ENCODE data around the gene PEAR1. TPM values are rescaled to one million over a fixed set of nuclear protein-coding genes. Genes with fewer than 3 reads are reported as not detected.
A peak's percentile ranks its signal among the peaks of the same experiment; 100 is the strongest.

PEAR1 gene
- total RNA-seq, 2 donors from 2014 or later, result 14.5 to 14.6 TPM

DNA sequence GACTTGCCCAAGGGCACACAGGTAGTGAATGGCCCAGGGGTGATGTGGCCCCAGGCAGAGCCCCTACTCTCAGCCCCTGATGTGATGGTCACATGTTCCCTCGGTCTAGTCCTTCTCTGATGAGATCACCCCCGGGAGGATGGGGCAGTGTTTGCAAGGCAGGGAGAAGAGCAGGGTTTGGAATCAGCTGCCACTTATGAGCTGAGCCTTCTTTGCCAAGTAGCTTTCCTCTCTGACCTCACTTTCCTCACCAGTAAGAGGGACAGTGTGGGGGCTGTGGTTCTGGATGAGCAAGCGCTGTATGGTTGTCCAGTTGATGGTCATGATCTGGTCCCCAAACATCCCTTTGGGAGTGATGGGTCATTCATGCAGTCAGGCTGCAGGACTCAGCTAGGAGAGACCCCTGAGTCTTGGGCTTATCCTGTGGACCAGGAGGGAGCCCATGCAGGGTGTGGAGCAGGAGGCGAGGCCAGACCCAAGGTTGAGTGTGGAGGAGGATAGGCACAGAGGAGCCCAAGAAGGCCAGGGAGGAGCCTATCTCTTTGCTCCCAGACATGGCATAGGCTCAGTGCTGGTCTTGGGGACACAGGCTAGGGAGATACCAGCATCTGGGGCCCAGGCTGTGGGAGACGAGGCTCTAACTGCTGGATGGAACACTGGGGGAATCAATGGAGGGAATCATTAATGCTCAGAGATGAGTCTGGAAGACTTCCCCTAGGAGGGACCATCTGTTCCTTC is 15.9 kb upstream of the PEAR1 start:
- no peak for DNase-seq (ENCODE audit: low spot score)
- intact Hi-C loops (cut with DNase I), result no loop called here

DNA sequence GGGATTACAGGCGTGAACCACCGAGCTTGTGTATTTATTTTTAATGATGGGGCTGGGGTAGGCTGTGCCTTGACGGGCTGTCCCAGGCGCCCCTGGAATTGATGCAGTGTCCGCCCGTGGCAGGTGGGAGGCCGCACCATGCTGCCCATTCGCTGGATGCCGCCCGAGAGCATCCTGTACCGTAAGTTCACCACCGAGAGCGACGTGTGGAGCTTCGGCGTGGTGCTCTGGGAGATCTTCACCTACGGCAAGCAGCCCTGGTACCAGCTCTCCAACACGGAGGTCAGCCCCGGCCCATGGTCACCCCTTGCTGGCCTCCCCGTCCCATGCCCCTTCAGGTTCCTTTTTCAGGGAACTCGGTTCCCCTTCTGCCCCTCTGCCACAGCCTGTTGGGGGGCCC is 13.6 kb upstream of the PEAR1 start:
- intact Hi-C loops (cut with DNase I), result loop anchor here (1.0 to 10.0 kb wide), 2 partner anchors 60 to 185 kb away; no protein-coding TSS in a partner anchor

DNA sequence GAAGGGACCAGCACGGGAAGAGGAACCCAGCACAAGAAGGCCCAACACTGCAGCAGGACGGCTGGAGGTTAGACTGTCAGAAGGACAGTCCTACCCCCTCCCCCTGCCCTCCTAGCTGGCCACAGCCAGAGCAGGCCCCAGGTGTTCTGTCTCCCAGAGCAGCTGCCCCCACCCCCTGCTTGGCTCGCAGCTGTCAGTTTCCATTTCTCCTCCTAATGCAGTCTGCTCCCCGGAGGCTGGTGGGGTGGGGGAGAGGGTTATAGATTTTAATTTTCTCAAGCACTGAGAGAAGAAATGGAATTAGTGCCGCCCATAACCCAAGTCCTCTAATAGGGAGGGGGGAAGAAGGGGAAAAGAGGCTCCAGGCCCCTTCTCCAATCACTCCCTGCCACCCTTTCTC is 13.0 kb upstream of the PEAR1 start:
- intact Hi-C loops (cut with DNase I), result loop anchor here (1.0 to 10.0 kb wide), 2 partner anchors 60 to 186 kb away; no protein-coding TSS in a partner anchor
- no peak for DNase-seq (ENCODE audit: low spot score)

More for the DNA sequence above, 13.6 kb upstream of the PEAR1 start:
- DNase-seq (ENCODE audit: low spot score), result no peak

DNA sequence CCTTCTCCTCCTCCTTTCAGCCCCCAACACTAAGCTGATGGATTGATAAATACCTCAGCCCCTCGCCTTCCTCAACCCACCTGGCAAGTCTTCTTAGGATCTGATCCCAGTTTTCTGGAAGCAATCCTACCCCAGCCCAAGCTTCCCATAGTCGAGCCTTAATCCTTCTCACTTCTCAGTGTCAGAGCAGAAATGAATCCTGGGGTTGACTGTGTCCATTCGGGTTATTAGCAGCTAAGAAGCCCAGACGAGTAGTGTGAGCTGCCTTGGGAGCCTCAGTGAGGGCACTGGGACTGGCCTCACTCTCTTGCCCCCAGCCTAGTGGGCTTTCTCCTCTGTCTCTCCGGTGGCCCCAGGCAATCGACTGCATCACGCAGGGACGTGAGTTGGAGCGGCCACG is 12.4 kb upstream of the PEAR1 start:
- no peak for DNase-seq (ENCODE audit: low spot score)
- intact Hi-C loops (cut with DNase I), result loop anchor here in 1 of 2 donors (10.0 kb wide), 1 partner anchor 186 kb away; no protein-coding TSS in a partner anchor

DNA sequence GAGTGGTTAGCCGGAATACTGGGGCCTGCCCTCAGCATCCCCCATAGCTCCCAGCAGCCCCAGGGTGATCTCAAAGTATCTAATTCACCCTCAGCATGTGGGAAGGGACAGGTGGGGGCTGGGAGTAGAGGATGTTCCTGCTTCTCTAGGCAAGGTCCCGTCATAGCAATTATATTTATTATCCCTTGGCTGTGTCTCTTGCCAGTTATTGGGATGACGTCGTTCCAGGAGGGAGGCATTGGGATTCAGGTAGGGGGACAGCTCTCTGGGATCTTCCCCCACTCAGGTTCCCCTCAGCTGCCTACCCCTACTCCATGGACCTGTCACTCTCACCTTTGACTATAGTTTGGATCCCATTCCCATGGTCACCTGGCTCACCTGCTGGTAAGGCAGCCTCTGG is 11.9 kb upstream of the PEAR1 start:
- no peak for DNase-seq (ENCODE audit: low spot score)
- intact Hi-C loops (cut with DNase I), result loop anchor here in 1 of 2 donors (10.0 kb wide), 1 partner anchor 187 kb away; no protein-coding TSS in a partner anchor

DNA sequence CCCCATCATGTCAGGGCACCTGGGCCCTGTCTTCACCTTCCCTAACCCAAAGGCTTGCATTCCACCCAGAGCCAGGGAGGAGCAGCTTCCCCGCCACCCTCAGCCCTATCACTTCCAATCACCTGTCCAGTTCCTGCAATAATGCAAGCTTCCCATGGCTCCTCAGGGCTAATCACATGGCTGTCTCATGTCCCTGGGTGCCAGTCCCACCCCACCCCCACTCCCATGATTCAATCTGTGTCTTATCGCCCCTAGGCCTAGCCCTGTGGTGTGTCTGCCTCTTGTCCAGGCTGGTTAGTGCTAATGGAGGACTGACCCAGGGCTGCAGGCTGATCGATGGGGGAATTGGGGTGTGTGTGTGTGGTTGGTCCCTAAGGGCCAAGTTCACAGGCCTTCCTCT is 11.0 kb upstream of the PEAR1 start:
- intact Hi-C loops (cut with DNase I), result loop anchor here in 1 of 2 donors (10.0 kb wide), 1 partner anchor 188 kb away; no protein-coding TSS in a partner anchor
- no peak for DNase-seq (ENCODE audit: low spot score)

DNA sequence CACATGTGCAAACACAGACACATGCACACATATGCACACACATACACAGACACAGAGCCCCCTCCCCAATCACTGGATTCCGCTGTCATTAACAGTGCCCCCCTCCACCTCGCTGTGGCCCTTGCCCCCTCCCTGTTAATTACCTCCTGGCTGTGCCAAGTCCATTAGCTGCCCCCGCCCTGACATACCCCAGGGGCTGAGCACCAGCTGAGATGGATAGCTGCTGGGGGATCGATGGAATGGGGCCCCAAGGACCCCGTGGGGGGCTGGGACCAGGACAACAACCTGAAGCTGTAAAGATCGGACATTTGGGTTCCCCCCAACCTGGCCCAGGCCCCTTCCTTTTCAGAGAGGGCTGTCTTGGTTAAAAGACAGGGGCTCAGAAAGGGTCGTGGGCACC is 9.6 kb upstream of the PEAR1 start:
- no peak for DNase-seq (ENCODE audit: low spot score)
- intact Hi-C loops (cut with DNase I), result loop anchor here in 1 of 2 donors (10.0 kb wide), 1 partner anchor 189 kb away; no protein-coding TSS in a partner anchor

DNA sequence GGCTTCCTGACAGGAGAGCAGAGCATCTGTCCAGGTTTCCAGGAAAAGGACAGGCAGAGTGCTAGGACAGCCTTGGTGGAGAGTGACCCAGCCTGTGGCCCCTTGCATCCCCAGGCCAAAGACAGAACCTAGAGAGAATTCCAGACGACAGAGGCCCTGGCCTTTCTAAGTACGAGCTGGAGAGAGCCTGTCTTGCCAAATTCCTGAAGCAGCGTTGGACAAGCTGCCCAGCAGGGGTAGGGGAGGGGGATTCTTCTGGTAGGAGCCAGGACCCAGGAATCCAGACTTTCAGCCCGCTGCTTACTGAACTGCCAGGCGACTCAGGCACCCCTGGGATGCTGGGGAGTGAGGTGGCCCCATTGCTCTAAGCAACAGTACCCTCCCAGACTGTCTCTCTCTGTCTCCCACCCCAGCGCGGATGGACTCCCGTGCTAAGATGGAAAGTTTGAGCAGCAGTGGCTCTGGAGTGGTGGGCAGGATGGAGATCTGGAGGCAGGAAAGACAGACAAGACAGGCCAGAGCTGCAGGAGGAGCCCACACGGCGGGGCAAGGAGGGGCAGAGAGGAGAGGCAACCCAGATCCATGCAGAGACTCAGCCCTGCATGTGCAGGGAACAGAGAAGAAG is 8.8 kb upstream of the PEAR1 start:
- DNase-seq (ENCODE audit: low spot score), result no peak
- intact Hi-C loops (cut with DNase I), result loop anchor here in 1 of 2 donors (10.0 kb wide), 1 partner anchor 190 kb away; no protein-coding TSS in a partner anchor

DNA sequence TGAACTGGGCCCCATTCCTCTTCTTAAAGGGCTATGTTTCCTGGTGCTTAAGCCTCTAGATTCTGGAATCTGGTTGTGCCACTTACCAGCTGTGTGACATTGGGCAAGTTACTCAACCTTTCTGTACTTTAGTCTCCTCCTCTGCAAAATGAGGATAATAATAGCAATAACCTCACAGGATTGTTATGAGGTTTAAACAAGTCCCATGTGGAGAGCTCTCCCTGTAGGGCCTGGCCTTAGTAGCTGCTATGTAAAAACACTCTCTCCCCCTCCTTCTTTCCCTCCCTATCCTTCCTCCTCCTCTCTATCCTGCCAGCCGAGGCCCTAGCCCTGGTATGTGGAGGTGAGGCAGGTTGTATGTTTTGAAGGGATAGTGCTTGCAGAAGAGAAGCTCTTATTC is 8.2 kb upstream of the PEAR1 start:
- intact Hi-C loops (cut with DNase I), result loop anchor here in 1 of 2 donors (10.0 kb wide), 1 partner anchor 191 kb away; no protein-coding TSS in a partner anchor
- DNase-seq (ENCODE audit: low spot score), result no peak

DNA sequence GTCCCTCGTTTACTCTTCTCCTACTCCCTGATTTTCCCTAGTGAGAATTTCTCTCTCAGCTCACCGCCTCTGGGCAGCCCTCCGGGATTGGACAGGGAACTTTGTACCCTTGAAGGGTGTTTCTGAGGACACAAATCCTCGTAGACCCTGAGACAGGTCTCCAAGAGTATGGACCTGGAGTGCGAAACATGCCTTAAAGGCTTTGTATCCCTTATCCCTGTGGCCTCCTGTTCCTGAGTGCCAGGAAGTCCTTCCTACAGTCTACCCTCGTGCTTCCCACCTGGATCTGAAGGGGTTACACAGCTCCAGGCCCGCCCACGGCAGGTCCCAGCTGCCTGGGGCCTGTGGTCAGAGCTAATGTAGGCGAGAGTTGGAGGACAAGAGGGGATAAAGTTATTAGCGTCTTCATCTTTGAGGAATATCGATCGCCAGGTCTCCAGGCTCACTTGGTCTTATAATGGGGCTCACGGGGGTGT is 7.6 kb upstream of the PEAR1 start:
- intact Hi-C loops (cut with DNase I), result loop anchor here in 1 of 2 donors (10.0 kb wide), 1 partner anchor 191 kb away; no protein-coding TSS in a partner anchor
- no peak for DNase-seq (ENCODE audit: low spot score)

DNA sequence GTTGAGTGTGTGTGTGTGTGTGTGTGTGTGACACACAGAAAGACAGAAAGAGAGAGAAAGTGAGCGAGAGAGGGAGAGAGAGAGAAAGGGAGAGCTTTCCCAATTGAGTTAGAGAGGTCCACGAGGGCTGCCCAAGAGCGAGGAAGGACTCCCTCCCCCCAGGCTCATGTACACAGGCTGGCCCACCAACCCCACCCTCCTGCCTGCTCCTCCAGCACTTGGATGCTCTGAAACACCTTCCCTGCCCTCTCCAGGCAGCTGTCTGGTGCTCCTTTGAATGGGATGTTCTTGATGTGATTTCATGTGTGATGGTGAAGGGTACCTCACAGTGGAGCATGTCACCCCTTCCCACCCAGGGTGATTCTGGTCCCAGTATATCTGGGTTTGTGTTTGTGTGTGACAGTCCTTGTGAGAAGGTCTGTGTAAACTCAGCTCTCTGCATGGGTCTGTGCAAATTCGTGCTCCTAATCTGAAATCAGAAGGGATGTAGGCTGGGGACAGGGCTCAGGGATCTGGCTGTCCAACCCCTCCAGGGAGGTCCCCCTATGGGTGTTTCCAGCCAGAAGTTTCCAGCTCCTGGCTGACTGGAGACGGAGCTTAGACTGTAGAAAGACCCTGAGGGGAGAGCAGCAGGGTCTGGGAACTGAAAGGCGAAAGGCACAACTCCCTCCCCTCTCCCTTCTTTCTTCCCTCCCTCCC is 6.8 kb upstream of the PEAR1 start:
- no peak for DNase-seq (ENCODE audit: low spot score)
- intact Hi-C loops (cut with DNase I), result loop anchor here in 1 of 2 donors (10.0 kb wide), 1 partner anchor 192 kb away; no protein-coding TSS in a partner anchor

DNA sequence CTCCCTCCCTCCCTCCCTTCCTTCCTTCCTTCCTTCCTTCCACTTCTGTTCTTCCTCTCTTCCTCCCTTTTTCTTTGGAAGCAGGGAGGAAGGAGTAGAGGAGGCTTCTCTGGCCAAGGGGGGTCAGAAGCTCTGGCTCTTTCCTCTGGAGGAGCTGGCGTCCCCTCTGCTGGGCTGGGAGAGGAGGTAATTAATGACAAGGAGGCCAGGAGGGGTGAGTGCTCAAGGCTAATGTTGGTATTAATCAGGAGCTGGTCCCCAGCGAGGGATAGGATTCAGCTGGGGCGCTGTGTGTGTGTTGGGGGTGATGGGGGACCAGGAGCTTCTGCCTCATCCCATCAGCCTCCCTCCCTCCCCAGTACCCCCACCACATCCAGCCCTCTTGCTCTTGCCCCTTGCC is 6.2 kb upstream of the PEAR1 start:
- DNase-seq (ENCODE audit: low spot score), result no peak
- intact Hi-C loops (cut with DNase I), result loop anchor here in 1 of 2 donors (10.0 kb wide), 1 partner anchor 193 kb away; no protein-coding TSS in a partner anchor

DNA sequence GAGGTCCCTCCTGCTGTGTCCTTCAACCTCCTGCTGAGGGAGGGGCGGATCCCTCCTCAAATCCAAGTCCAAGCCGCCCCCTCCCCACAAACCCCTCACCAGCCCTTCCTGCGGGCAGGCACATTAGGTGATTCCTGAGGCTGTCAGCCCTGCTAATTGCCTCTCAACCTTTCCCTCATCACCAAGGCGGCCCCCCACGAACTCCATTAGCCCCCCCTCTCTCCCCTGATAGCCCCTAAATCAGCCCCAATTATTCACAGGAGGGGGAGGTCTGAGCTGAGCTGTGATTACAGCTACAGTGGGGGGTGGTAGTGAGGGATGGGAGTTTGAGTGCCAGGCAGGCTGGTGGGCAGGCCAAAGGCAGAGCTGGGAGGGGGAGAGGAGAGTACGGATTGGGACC is 5.8 kb upstream of the PEAR1 start:
- no peak for DNase-seq (ENCODE audit: low spot score)

DNA sequence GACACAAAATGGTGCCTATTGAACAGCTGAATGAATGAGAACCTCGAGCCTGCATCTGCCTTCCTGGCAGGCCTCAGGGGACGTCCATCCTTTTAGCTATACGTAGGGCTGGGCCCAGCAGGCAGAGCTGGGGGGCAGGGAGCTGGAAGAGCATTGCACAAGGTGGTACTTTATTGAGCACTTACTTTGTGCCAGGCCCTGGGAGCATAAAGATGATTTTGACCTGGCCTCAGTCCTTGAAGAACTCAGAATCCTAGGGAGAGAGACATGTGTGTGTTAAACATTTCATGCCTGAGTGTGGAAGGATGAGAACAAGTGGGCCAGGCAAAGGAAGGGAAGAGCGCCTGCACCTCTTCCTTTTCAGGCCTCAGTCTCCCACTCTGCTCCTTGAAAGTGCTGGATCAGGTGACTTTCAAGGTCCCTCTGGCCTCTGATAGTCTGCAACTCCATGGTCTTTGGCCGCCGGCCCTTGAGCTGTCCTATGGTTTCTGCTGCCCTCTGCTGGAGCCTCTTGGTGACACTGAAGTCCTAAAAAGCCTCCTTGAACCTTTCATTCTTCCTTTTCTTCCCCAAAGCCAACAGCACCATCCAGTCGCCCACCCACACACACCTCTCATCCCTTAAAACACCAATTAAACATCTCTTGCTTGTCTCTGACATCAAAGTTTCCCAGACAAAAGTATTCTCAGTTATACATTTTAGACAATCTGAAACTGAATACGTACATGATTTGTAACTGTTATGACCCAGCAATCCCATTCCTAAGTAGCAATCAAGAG is 3.5 kb upstream of the PEAR1 start:
- peak; percentile 93 for DNase-seq (ENCODE audit: low spot score)

More for the DNA sequence above, 5.8 kb upstream of the PEAR1 start:
- intact Hi-C loops (cut with DNase I), result loop anchor here in 1 of 2 donors (10.0 kb wide), 1 partner anchor 193 kb away; no protein-coding TSS in a partner anchor

DNA sequence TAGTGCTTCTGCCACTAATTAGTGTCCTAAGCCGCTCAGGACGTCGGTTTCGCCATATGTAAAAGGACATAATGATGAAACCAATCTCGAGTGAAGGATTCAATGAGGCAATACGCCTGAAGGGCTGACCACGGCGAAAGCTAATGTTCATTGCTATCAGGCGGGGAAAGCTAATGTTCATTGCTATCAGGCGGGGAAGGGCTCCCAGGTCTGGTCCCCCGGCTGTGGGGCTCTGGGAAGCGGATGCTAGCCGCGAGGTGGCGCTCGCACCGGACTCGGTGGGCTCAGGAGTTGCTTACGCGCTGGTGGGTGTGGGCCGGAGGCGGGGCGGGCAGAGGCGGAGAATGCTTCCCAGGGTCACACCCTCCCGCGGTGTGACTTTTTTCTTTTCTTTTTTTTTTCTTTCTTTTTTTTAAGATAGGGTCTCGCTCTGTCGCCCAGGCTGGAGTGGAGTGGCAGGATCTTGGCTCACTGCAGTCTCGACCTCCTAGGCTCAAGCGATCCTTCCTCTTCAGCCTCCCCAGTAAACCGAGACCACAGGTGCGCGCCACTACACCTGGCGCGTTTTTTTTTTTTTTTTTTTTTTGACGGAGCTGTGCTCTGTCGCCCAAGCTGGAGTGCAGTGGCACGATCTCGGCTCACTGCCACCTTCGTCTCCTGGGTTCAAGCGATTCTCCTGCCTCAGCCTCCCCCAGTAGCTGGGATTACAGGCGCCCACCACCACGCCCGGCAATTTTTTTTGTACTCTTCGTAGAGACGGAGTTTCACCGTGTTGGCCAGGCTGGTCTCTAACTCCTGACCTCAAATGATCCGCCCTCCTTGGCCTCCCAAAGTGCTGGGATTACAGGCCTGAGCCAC is 1.1 kb upstream of the PEAR1 start:
- intact Hi-C loops (cut with DNase I), result no loop called here
- DNase-seq (ENCODE audit: low spot score), result peak; percentile 97

More for the DNA sequence above, 3.5 kb upstream of the PEAR1 start:
- intact Hi-C loops (cut with DNase I), result loop anchor here in 1 of 2 donors (10.0 kb wide), 1 partner anchor 195 kb away; no protein-coding TSS in a partner anchor

DNA sequence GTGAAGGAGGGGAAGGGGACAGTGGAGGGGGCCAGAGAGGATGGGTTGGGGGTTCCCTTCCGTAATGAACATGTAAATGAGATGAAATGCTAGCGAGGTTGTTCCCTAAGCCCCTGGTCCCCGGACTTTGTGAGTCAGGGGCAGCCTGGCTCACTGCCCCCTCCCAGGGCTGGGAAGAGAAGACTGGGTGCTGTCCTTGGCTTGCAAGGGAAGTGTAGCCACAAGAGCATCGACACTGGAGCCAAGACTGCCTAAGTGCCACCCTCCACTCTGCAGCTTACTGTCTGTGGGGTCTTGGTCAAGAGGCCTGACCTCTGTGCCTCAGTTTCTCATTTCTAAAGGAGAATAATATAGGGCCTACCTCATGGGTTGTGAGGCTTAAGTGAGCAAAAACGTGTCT is 483 bp downstream of the PEAR1 start:
- no peak for DNase-seq (ENCODE audit: low spot score)
- intact Hi-C loops (cut with DNase I), result no loop called here

DNA sequence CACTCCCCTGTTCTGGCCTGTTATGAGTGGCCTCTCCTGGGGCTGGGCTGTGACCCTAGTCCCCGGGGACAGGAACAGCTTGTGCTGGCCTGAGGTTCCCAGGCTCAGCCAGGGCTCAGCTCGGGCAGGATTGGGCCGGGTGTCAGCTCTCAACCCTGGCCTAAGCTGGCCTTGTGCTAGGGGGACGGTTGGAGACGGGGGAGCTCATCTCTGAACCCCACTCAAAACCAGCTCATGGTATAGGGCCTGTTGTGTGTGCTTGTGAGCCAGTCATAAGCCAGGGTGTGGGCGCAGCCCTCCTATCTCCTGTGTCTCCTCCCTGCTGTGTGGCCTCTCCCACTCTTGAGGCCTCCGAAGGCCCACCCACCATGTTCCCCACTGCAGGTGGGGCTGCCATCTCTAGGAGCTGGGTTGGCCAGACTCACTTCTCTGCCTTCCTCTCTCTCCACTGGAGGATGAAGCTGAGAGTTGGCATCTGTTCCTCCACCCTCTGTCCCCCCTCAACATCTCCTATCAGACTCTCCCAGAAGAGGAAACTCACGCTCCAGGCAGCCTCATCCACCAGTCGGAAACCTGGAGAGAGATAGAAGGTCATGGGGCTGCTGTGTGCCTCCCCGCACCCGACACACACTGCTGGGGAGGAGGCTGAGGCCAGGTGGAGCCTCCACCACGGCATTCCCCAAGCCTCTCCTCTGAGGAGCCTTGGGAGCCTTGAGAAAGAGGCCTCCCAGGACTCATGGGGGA is 1.4 kb downstream of the PEAR1 start:
- intact Hi-C loops (cut with DNase I), result no loop called here
- DNase-seq (ENCODE audit: low spot score), result no peak

Measured in posterior vena cava (tissue), 2 donors.